ENCODE results near the gene RAMAC. TPM values are rescaled to one million over a fixed set of nuclear protein-coding genes. Genes with fewer than 3 reads are reported as not detected.
"Not testable (repeated sequence)": the region's sequence is repeated elsewhere in the genome, so short reads cannot be mapped to it uniquely, and the experiment has no call there.

RAMAC gene
- total RNA-seq, 1 donor from 2014 or later = 27.0 TPM

- DNase-seq (ENCODE audit: low spot score) = no peak
Measured at GRCh38 chr15:82966671-82967071, 19.3 kb upstream of the RAMAC start.

GRCh38 chr15:82968066-82968465, 17.9 kb upstream of the RAMAC start:
- no peak for DNase-seq (ENCODE audit: low spot score)

GRCh38 chr15:82969353-82969752, 16.7 kb upstream of the RAMAC start:
- DNase-seq (ENCODE audit: low spot score) = no peak

- no peak for DNase-seq (ENCODE audit: low spot score)
Measured at GRCh38 chr15:82970078-82970686, 15.8 kb upstream of the RAMAC start.

GRCh38 chr15:82970696-82971095, 15.3 kb upstream of the RAMAC start:
- DNase-seq (ENCODE audit: low spot score) = no peak

- no peak for DNase-seq (ENCODE audit: low spot score)
Measured at GRCh38 chr15:82971218-82971984, 14.6 kb upstream of the RAMAC start.

GRCh38 chr15:82972990-82973389, 13.0 kb upstream of the RAMAC start:
- DNase-seq (ENCODE audit: low spot score) = no peak

- no peak for DNase-seq (ENCODE audit: low spot score)
Measured at GRCh38 chr15:82977076-82977475, 8.9 kb upstream of the RAMAC start.

- DNase-seq (ENCODE audit: low spot score) = no peak
Measured at GRCh38 chr15:82978438-82978837, 7.6 kb upstream of the RAMAC start.

GRCh38 chr15:82979726-82980125, 6.3 kb upstream of the RAMAC start:
- DNase-seq (ENCODE audit: low spot score) = no peak

- no peak for DNase-seq (ENCODE audit: low spot score)
Measured at GRCh38 chr15:82980981-82981380, 5.0 kb upstream of the RAMAC start.

GRCh38 chr15:82986442-82986780, 401 bp downstream of the RAMAC start:
- DNase-seq (ENCODE audit: low spot score) = no peak

- DNase-seq (ENCODE audit: low spot score) = no peak
Measured at GRCh38 chr15:82992436-82992998, 6.5 kb downstream of the RAMAC start.

GRCh38 chr15:82993144-82993543, 7.1 kb downstream of the RAMAC start:
- no peak for DNase-seq (ENCODE audit: low spot score)

GRCh38 chr15:82995076-82995475, 9.1 kb downstream of the RAMAC start:
- DNase-seq (ENCODE audit: low spot score) = no peak

- DNase-seq (ENCODE audit: low spot score) = no peak
Measured at GRCh38 chr15:82995938-82996337, 9.9 kb downstream of the RAMAC start.

GRCh38 chr15:82999426-82999825, 13.4 kb downstream of the RAMAC start:
- no peak for DNase-seq (ENCODE audit: low spot score)

- DNase-seq (ENCODE audit: low spot score) = peak; percentile 64
Measured at GRCh38 chr15:82999905-83000671, 14.1 kb downstream of the RAMAC start.

- DNase-seq (ENCODE audit: low spot score) = not testable (repeated sequence)
Measured at GRCh38 chr15:83000672-83001031, 14.6 kb downstream of the RAMAC start.

- DNase-seq (ENCODE audit: low spot score) = peak; percentile 64
Measured at GRCh38 chr15:83010709-83011270, 24.8 kb downstream of the RAMAC start.

- peak; percentile 94 for DNase-seq (ENCODE audit: low spot score)
Measured at GRCh38 chr15:83011271-83012075, 25.5 kb downstream of the RAMAC start, which contains the start of gene C15orf40. C15orf40 (minus strand) TSS chr15:83011639; CDS start chr15:83011607, 32 bp downstream.

All from umbilical cord (tissue), 2 donors.